ENCODE results near the gene ST3GAL2. TPM values are rescaled to one million over a fixed set of nuclear protein-coding genes. Genes with fewer than 3 reads are reported as not detected.
"Not testable (repeated sequence)": the region's sequence is repeated elsewhere in the genome, so short reads cannot be mapped to it uniquely, and the experiment has no call there.

The ST3GAL2 gene
- total RNA-seq, 4 donors from 2014 or later = 9.6 to 31.7 (median 17.8) TPM

DNA sequence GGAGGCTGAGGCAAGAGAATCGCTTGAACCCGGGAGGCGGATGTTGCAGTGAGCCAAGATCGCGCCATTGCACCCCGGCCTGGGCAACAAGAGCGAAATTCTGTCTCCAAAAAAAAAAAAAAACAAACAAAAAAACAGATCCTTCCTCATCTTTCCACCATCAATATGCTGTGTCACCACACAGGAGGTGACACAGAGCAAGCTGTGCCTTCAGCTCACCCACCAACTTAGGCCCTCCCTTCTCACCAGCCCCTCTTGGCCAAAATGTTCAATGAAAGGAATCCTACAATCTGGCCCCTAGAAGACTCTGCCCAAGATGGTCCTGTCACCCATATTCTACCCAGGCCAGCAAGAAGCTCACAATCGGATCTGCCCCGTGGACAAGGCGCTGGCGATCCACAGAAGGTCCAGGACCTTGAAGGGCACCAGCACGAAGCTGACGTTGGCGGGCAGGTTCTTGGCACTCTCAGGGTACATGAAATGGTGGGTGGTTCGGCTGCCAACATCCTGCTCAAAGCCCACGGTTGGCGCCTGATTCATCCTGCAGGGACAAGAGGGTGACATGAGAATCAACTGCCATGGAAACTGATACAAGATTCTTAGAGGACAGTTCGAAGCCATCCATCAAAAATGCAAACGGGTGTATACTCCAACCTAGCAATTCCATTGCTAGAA lies 50.8 kb downstream of the ST3GAL2 start:
- TF ChIP-seq, protein P1, sequence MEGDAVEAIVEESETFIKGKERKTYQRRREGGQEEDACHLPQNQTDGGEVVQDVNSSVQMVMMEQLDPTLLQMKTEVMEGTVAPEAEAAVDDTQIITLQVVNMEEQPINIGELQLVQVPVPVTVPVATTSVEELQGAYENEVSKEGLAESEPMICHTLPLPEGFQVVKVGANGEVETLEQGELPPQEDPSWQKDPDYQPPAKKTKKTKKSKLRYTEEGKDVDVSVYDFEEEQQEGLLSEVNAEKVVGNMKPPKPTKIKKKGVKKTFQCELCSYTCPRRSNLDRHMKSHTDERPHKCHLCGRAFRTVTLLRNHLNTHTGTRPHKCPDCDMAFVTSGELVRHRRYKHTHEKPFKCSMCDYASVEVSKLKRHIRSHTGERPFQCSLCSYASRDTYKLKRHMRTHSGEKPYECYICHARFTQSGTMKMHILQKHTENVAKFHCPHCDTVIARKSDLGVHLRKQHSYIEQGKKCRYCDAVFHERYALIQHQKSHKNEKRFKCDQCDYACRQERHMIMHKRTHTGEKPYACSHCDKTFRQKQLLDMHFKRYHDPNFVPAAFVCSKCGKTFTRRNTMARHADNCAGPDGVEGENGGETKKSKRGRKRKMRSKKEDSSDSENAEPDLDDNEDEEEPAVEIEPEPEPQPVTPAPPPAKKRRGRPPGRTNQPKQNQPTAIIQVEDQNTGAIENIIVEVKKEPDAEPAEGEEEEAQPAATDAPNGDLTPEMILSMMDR (IDR thresholded peaks at IDR 0.05) = no peak
- ATAC-seq (ENCODE audit: low FRiP score) = no peak
- DNase-seq (ENCODE audit: low spot score) = no peak

DNA sequence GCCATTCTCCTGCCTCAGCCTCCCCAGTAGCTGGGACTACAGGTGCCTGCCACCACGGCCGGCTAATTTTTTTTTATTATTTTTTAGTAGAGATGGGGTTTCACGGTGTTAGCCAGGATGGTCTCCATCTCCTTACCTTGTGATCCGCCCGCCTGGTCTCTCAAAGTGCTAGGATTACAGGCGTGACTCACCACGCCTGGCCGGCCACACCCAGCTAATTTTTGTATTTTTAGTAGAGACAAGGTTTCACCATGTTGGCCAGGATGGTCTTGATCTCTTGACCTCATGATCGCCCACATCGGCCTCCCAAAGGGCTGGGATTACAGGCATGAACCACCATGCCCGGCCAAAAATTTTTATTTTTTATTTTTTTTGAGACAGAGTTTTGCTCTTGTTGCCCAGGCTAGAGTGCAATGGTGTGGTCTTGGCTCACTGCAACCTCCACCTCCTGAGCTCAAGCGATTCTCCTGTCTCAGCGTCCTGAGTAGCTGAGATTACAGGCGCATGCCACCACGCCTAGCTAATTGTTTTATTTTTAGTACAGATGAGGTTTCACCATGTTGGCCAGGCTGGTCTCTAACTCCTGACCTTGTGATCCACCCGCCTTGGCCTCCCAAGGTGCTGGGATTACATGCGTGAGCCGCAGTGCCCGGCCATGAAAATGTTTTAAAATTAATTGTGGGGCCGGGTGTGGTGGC lies 52.5 kb downstream of the ST3GAL2 start:
- DNase-seq (ENCODE audit: low spot score); ATAC-seq (ENCODE audit: low FRiP score): not testable (repeated sequence)

DNA sequence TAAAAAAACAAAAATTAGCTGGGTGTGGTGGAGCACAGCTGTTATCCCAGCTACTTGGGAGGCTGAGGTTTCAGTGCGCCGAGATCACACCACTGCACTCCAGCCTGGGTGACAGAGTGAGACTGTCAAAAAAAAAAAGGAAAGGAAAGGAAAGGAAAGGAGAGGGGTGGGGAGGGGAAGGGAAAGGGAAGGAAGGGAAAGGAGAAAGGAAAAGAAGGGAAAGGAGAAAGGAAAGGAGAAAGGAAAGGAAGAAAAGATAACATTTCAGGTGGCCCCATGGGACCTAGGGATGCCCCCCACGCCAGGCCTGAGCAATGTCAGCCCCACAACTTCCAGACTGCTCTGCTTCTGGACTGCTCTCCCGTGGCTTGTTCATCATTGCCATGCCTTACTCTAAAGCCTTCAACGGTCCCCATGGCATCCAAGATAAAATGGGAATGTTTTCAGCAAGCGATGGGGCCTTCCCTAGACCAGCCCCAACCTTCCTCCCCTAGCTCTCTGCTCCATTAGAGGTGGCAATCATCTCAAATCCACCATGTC lies 55.4 kb downstream of the ST3GAL2 start:
- TF ChIP-seq, protein P1 (IDR thresholded peaks at IDR 0.05) = no peak
- ATAC-seq (ENCODE audit: low FRiP score) = no peak
- DNase-seq (ENCODE audit: low spot score) = no peak

DNA sequence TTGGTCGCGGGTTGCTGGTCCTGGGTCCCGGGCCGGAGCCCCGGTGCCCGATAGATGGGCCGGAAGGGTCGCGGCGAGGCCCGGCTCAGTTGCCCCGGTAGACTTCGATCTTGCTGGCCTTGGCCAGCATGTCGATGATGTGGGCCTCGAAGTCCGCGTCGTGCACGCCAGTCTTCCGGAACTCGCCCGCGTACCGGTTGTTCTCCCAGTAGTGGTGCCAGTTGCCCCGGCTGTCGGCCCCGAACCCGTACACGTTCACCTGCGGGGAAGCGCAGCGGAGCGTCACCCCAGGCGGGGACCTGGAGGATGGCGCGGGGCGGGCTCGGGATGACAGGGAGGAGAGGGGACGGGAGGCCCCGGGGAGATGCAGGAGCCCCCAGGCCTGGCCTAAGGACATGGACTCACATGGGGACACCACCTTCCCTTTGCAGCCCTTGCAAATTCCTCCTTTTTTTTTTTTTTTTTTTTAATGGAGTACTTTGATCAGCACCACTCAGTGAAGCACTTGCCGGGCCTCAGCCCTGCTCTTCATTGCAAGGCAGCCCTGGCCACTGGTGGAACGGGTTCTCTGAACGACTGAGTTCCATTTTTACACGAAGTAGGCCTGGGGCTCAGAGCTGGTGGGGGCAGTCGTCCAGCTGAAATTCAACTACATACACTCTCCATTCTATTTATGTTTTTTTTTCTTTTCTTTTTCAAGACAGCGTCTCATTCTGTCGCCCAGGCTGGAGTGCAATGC lies 57.1 kb downstream of the ST3GAL2 start:
- ATAC-seq (ENCODE audit: low FRiP score) (peak; percentile 21), DNase-seq (ENCODE audit: low spot score) (no peak)
- TF ChIP-seq, protein P1 (IDR thresholded peaks at IDR 0.05) = no peak

DNA sequence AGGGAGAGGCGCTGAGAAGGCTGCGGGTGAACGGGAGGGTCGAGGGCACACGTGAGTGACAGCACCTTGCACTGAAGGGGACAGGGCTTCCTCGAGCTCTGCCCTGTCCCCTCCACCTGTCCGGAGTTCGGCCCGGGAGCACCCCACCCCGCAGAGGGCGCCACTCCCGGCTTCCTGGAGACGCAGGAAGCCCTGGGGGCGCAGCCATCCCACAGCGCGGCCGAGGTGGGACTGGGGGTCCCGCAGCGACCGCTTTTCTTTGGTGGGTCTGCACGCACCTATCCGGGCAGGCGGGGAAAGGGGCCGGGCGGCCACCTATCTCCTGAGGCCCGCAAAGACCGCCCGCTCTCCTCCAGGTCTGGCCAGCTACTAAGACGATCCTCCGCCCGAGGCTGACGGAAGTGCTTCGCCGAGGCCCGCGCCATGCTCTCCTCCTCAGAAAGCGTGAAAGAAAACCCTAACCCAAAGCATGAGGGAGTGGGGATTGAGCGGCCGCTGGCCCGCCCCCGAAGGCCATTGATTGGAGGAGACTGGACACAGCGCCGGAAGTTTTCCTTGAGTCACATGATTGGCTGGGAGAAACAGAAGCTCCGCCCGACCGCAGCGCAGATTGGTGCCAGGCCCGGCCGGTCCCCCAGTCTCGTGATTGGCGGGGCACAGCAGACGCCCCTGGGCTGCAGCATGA lies 57.8 kb downstream of the ST3GAL2 start:
- ATAC-seq (ENCODE audit: low FRiP score) = peak; percentile 97
- TF ChIP-seq, protein P1 (IDR thresholded peaks at IDR 0.05) = no peak

DNA sequence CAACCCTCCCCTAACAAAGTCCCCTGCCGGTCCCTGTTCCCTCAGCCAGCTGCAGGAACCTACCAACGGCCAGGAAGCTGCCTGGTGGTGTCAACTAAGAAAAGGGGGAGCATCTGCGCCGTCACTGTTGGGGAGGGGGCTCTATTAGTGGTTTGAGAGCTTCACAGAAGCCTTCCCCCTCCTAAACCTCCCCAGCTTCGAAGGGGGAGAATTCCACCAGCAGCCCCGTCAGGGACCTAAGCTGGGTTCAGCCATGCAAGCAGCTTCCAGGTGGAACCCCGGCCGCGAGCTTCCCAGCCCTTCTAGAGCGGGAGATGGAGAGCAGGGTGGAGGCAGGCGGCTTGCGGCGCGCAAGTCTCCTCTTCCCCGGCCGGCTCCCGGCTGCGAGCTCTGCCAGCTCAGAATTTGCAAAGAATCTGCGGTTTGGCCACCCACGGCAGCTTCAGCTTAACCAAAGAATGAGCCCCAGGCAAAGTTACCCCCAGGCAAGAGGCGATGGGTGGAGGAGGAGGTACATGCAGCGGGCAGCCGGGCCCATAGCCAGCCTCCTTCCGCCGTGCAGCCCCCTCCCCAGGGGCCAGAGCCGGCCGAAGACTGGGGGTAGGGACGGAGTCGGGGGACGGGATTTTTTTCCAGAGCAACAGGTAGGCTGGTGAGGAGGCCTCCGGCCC lies 58.5 kb downstream of the ST3GAL2 start:
- ATAC-seq (ENCODE audit: low FRiP score) (peak; percentile 24), DNase-seq (ENCODE audit: low spot score) (no peak)
- TF ChIP-seq, protein P1 (IDR thresholded peaks at IDR 0.05) = no peak

More for the DNA sequence above, 57.8 kb downstream of the ST3GAL2 start:
- peak; percentile 81 for DNase-seq (ENCODE audit: low spot score)
